ENCODE data around the gene NLK.

Gene NLK

DNA sequence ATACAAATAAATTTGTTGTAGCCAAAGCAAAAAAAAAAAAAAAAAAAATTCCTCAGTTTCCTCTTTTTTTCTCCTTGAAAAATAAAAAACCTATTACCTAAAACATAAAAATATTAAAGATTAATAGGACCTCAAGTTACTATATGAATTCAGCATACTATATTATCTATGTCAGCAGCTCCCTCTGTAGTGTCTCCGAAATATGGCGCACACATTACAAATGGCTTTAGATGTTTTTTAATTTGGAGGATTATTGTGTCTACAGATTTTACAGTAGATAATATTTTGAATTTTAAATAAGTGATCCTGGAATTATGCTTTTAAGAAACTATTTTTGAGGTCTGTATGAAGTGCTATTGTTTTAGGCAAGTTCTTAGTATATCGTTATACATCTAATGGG is 94.4 kb downstream of the NLK start:
- ChIA-PET POLR2A (no interaction called here), CTCF (interaction anchor here (1.0 kb wide), 1 partner anchor 178 kb away, joined by 3 read pairs; no protein-coding TSS in a partner anchor)
- Histone ChIP-seq H3K36me3 (ENCODE audit: control insufficient read depth in 4 of 4, insufficient read depth in 4 of 4, low read length in 3 of 4) (peaks cover 8 to 26% (median 19%) of the 10 kb centered on the region in 4 experiments), H3K27ac (ENCODE audit: insufficient read depth in 1 of 2, low read depth in 1 of 2, low read length in 2 of 2, poor library complexity in 1 of 2, severe bottlenecking in 2 of 2) (no peak overlapping the region), H3K27me3 (replicated peaks in 2 of 5; ENCODE audit: control insufficient read depth in 4 of 5, insufficient read depth in 5 of 5, low read length in 4 of 5) (no peaks in the 10 kb centered on the region), H3K9me3 (ENCODE audit: control extremely low read depth in 1 of 5, control insufficient read depth in 4 of 5, insufficient read depth in 2 of 5, low read depth in 1 of 5, low read length in 4 of 5) (no peaks in the 10 kb centered on the region), H3K4me1 (ENCODE audit: control extremely low read depth in 1 of 4, control insufficient read depth in 4 of 4, insufficient read depth in 4 of 4, low read length in 3 of 4) (no peaks in the 10 kb centered on the region), H3K4me3 (ENCODE audit: control insufficient read depth in 1 of 7, extremely low read depth in 1 of 7, insufficient read depth in 4 of 7, low read depth in 2 of 7, low read length in 6 of 7) (no peak overlapping the region)
- no CpG with 5 or more reads among the region's 3 CpGs for WGBS (ENCODE audit: insufficient coverage)
- peak; percentile 14 to 41 (median 19) for DNase-seq

GRCh38 chr17:28139822-28140221 is 97.3 kb downstream of the NLK start:
- Histone ChIP-seq H3K9me3 (ENCODE audit: control extremely low read depth in 1 of 5, control insufficient read depth in 4 of 5, insufficient read depth in 2 of 5, low read depth in 1 of 5, low read length in 4 of 5) (no peaks in the 10 kb centered on the region), H3K4me1 (ENCODE audit: control extremely low read depth in 1 of 4, control insufficient read depth in 4 of 4, insufficient read depth in 4 of 4, low read length in 3 of 4) (no peaks in the 10 kb centered on the region), H3K4me3 (ENCODE audit: control insufficient read depth in 1 of 7, extremely low read depth in 1 of 7, insufficient read depth in 4 of 7, low read depth in 2 of 7, low read length in 6 of 7) (no peak overlapping the region), H3K27me3 (replicated peaks in 2 of 5; ENCODE audit: control insufficient read depth in 4 of 5, insufficient read depth in 5 of 5, low read length in 4 of 5) (no peaks in the 10 kb centered on the region), H3K36me3 (ENCODE audit: control insufficient read depth in 4 of 4, insufficient read depth in 4 of 4, low read length in 3 of 4) (peaks cover 3 to 12% (median 10%) of the 10 kb centered on the region in 4 experiments), H3K27ac (ENCODE audit: insufficient read depth in 1 of 2, low read depth in 1 of 2, low read length in 2 of 2, poor library complexity in 1 of 2, severe bottlenecking in 2 of 2) (no peak overlapping the region)
- 92% methylated on average over 1 of the region's 1 CpG for WGBS (ENCODE audit: insufficient coverage)
- POLR2A ChIA-PET = no interaction called here
- no peak for DNase-seq
- CTCF ChIA-PET = no interaction called here

- Histone ChIP-seq H3K9me3 (ENCODE audit: control extremely low read depth in 1 of 5, control insufficient read depth in 4 of 5, insufficient read depth in 2 of 5, low read depth in 1 of 5, low read length in 4 of 5) (no peaks in the 10 kb centered on the region), H3K36me3 (ENCODE audit: control insufficient read depth in 4 of 4, insufficient read depth in 4 of 4, low read length in 3 of 4) (peaks cover 0 to 9% (median 7%) of the 10 kb centered on the region in 4 experiments), H3K4me3 (ENCODE audit: control insufficient read depth in 1 of 7, extremely low read depth in 1 of 7, insufficient read depth in 4 of 7, low read depth in 2 of 7, low read length in 6 of 7) (no peak overlapping the region), H3K27me3 (replicated peaks in 2 of 5; ENCODE audit: control insufficient read depth in 4 of 5, insufficient read depth in 5 of 5, low read length in 4 of 5) (no peaks in the 10 kb centered on the region), H3K27ac (ENCODE audit: insufficient read depth in 1 of 2, low read depth in 1 of 2, low read length in 2 of 2, poor library complexity in 1 of 2, severe bottlenecking in 2 of 2) (no peak overlapping the region), H3K4me1 (ENCODE audit: control extremely low read depth in 1 of 4, control insufficient read depth in 4 of 4, insufficient read depth in 4 of 4, low read length in 3 of 4) (no peaks in the 10 kb centered on the region)
- POLR2A ChIA-PET = no interaction called here
- WGBS (ENCODE audit: insufficient coverage) = 94% methylated on average over 2 of the region's 3 CpGs
- DNase-seq = no peak
- CTCF ChIA-PET = interaction anchor here (1.1 kb wide), 1 partner anchor 8 kb away, joined by 4 read pairs; no protein-coding TSS in a partner anchor
Measured at GRCh38 chr17:28141313-28141712, 98.8 kb downstream of the NLK start.

DNA sequence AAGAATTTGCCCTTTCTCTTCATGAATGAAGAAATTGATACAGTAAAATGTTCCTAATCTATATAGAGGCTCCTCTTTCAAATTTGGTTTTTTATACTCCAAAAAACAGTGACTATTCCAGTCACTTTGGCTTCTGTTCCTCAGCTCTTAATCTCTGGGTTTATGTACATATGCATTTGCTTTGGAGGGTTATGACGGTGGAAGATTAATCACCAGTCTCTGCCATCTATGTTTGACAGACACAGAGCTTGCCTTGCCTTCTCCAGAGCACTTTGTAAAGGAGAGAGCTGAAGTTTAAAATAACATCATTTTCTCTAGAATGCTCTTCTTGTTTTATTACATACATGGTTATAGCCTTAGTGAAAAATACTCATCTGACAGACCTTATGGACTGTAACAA is 99.3 kb downstream of the NLK start:
- peaks cover 0 to 9% (median 7%) of the 10 kb centered on the region in 4 experiments for H3K36me3 ChIP-seq (ENCODE audit: control insufficient read depth in 4 of 4, insufficient read depth in 4 of 4, low read length in 3 of 4)
- no peak for DNase-seq
- ChIA-PET POLR2A (no interaction called here), CTCF (interaction anchor here (1.1 kb wide), 1 partner anchor 8 kb away, joined by 4 read pairs; no protein-coding TSS in a partner anchor)
- H3K4me3 ChIP-seq (ENCODE audit: control insufficient read depth in 1 of 7, extremely low read depth in 1 of 7, insufficient read depth in 4 of 7, low read depth in 2 of 7, low read length in 6 of 7) = no peak overlapping the region
- no CpG with 5 or more reads among the region's 1 CpG for WGBS (ENCODE audit: insufficient coverage)
- H3K27ac ChIP-seq (ENCODE audit: insufficient read depth in 1 of 2, low read depth in 1 of 2, low read length in 2 of 2, poor library complexity in 1 of 2, severe bottlenecking in 2 of 2) = no peak overlapping the region
- H3K4me1 ChIP-seq (ENCODE audit: control extremely low read depth in 1 of 4, control insufficient read depth in 4 of 4, insufficient read depth in 4 of 4, low read length in 3 of 4) = no peaks in the 10 kb centered on the region
- H3K9me3 ChIP-seq (ENCODE audit: control extremely low read depth in 1 of 5, control insufficient read depth in 4 of 5, insufficient read depth in 2 of 5, low read depth in 1 of 5, low read length in 4 of 5) = no peaks in the 10 kb centered on the region
- H3K27me3 ChIP-seq (replicated peaks in 2 of 5; ENCODE audit: control insufficient read depth in 4 of 5, insufficient read depth in 5 of 5, low read length in 4 of 5) = no peaks in the 10 kb centered on the region

- H3K27ac ChIP-seq (ENCODE audit: insufficient read depth in 1 of 2, low read depth in 1 of 2, low read length in 2 of 2, poor library complexity in 1 of 2, severe bottlenecking in 2 of 2) = no peak overlapping the region
- POLR2A ChIA-PET = no interaction called here
- CTCF ChIA-PET = no interaction called here
Measured at GRCh38 chr17:28142305-28142704, 99.8 kb downstream of the NLK start.

DNA sequence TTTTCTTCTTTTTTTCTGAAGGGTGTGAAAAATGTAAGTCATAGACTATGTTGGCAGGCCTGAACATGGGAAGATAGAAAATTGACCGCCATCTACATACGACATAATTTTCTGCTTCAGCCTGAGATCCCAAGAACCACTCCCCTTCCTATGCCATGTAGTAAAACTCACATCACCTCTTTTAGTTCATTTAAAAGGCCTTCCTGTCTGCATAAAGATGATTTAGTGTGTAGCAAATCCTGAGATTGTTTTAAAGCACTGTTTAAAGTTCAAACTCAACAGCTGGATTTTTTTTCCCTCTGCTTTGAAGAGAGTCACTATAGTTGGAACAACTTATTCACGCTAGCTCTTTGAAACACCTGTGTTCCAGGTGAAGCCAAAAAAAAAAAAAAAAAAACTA is 101.5 kb downstream of the NLK start:
- ChIA-PET POLR2A (no interaction called here), CTCF (interaction anchor here (1.0 to 1.1 kb wide), 2 partner anchors 13 to 490 kb away, joined by 3 read pairs; no protein-coding TSS in a partner anchor)
- DNase-seq = no peak
- Histone ChIP-seq H3K4me1 (ENCODE audit: control extremely low read depth in 1 of 4, control insufficient read depth in 4 of 4, insufficient read depth in 4 of 4, low read length in 3 of 4) (no peaks in the 10 kb centered on the region), H3K27me3 (replicated peaks in 2 of 5; ENCODE audit: control insufficient read depth in 4 of 5, insufficient read depth in 5 of 5, low read length in 4 of 5) (no peaks in the 10 kb centered on the region), H3K27ac (ENCODE audit: insufficient read depth in 1 of 2, low read depth in 1 of 2, low read length in 2 of 2, poor library complexity in 1 of 2, severe bottlenecking in 2 of 2) (no peak overlapping the region), H3K9me3 (ENCODE audit: control extremely low read depth in 1 of 5, control insufficient read depth in 4 of 5, insufficient read depth in 2 of 5, low read depth in 1 of 5, low read length in 4 of 5) (no peaks in the 10 kb centered on the region), H3K36me3 (ENCODE audit: control insufficient read depth in 4 of 4, insufficient read depth in 4 of 4, low read length in 3 of 4) (peaks cover 5 to 8% (median 6%) of the 10 kb centered on the region in 4 experiments), H3K4me3 (ENCODE audit: control insufficient read depth in 1 of 7, extremely low read depth in 1 of 7, insufficient read depth in 4 of 7, low read depth in 2 of 7, low read length in 6 of 7) (no peak overlapping the region)
- no CpG with 5 or more reads among the region's 3 CpGs for WGBS (ENCODE audit: insufficient coverage)

More at GRCh38 chr17:28142305-28142704, 99.8 kb downstream of the NLK start:
- no peak for DNase-seq
- Histone ChIP-seq H3K36me3 (ENCODE audit: control insufficient read depth in 4 of 4, insufficient read depth in 4 of 4, low read length in 3 of 4) (peaks cover 2 to 9% (median 7%) of the 10 kb centered on the region in 4 experiments), H3K4me1 (ENCODE audit: control extremely low read depth in 1 of 4, control insufficient read depth in 4 of 4, insufficient read depth in 4 of 4, low read length in 3 of 4) (no peaks in the 10 kb centered on the region), H3K9me3 (ENCODE audit: control extremely low read depth in 1 of 5, control insufficient read depth in 4 of 5, insufficient read depth in 2 of 5, low read depth in 1 of 5, low read length in 4 of 5) (no peaks in the 10 kb centered on the region), H3K4me3 (ENCODE audit: control insufficient read depth in 1 of 7, extremely low read depth in 1 of 7, insufficient read depth in 4 of 7, low read depth in 2 of 7, low read length in 6 of 7) (no peak overlapping the region), H3K27me3 (replicated peaks in 2 of 5; ENCODE audit: control insufficient read depth in 4 of 5, insufficient read depth in 5 of 5, low read length in 4 of 5) (no peaks in the 10 kb centered on the region)
- 86% methylated on average over 4 of the region's 5 CpGs for WGBS (ENCODE audit: insufficient coverage)

DNA sequence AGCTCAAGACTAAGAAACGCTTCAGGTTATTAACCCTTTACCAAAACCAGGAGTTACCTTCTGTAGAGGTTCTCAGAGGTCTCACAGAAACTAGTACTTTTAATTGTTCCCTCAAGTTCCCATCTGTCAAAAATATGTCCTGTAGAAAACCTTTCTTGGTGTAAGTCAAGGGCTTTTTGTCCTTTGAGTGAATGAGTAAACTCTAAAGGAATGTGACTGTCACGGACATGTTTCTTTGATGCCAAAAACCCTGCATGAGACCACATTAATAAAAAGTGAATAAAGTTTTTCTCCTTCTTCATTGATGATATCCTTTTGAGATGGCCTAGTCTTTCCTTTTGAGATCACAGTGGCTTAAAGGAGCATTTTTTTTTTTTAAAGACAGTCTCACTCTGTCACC is 102.9 kb downstream of the NLK start:
- Histone ChIP-seq H3K9me3 (ENCODE audit: control extremely low read depth in 1 of 5, control insufficient read depth in 4 of 5, insufficient read depth in 2 of 5, low read depth in 1 of 5, low read length in 4 of 5) (no peaks in the 10 kb centered on the region), H3K27me3 (replicated peaks in 2 of 5; ENCODE audit: control insufficient read depth in 4 of 5, insufficient read depth in 5 of 5, low read length in 4 of 5) (no peaks in the 10 kb centered on the region), H3K4me3 (ENCODE audit: control insufficient read depth in 1 of 7, extremely low read depth in 1 of 7, insufficient read depth in 4 of 7, low read depth in 2 of 7, low read length in 6 of 7) (no peak overlapping the region), H3K4me1 (ENCODE audit: control extremely low read depth in 1 of 4, control insufficient read depth in 4 of 4, insufficient read depth in 4 of 4, low read length in 3 of 4) (no peaks in the 10 kb centered on the region), H3K27ac (ENCODE audit: insufficient read depth in 1 of 2, low read depth in 1 of 2, low read length in 2 of 2, poor library complexity in 1 of 2, severe bottlenecking in 2 of 2) (no peak overlapping the region), H3K36me3 (ENCODE audit: control insufficient read depth in 4 of 4, insufficient read depth in 4 of 4, low read length in 3 of 4) (peaks cover 4 to 8% (median 5%) of the 10 kb centered on the region in 4 experiments)
- CTCF ChIA-PET = no interaction called here
- POLR2A ChIA-PET = no interaction called here
- no peak for DNase-seq
- WGBS (ENCODE audit: insufficient coverage) = 100% methylated on average over 1 of the region's 2 CpGs

Measured in common myeloid progenitor, CD34-positive (primary cell).